Adrenal gland (tissue), 5 donors: ENCODE data around the gene CXCL9.

Source experiments
- POLR2A ChIP-seq, 2 donors: fragments of 450-650 bp; IDR thresholded peaks; one replicate each; pipeline ENCODE4 v1.6.1; 2017; ENCODE audit warnings: antibody characterized with exemption in 2 of 2, mild to moderate bottlenecking in 2 of 2, moderate library complexity in 1 of 2
- TF ChIP-seq, protein P1 (sequence below), 6 experiments: fragments of 450-650 bp in 4 of 6; fragments of 200-600 bp in 2 of 6; sonication (generic) in 1 of 6; IDR thresholded peaks; 1 replicate in 5 of 6; 2 replicates in 1 of 6; pipeline versions ENCODE4 v1.5.1 to v1.8.0; 2016 to 2021; ENCODE audit warnings: antibody characterized with exemption in 6 of 6, mild to moderate bottlenecking in 2 of 6, moderate library complexity in 1 of 6
- donor health status: DM: no; HTN: no; CAD: no.

- TF ChIP-seq, protein P1, sequence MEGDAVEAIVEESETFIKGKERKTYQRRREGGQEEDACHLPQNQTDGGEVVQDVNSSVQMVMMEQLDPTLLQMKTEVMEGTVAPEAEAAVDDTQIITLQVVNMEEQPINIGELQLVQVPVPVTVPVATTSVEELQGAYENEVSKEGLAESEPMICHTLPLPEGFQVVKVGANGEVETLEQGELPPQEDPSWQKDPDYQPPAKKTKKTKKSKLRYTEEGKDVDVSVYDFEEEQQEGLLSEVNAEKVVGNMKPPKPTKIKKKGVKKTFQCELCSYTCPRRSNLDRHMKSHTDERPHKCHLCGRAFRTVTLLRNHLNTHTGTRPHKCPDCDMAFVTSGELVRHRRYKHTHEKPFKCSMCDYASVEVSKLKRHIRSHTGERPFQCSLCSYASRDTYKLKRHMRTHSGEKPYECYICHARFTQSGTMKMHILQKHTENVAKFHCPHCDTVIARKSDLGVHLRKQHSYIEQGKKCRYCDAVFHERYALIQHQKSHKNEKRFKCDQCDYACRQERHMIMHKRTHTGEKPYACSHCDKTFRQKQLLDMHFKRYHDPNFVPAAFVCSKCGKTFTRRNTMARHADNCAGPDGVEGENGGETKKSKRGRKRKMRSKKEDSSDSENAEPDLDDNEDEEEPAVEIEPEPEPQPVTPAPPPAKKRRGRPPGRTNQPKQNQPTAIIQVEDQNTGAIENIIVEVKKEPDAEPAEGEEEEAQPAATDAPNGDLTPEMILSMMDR (IDR thresholded peaks at IDR 0.05) = no peak
- TF ChIP-seq POLR2A (IDR thresholded peaks at IDR 0.05) = no peak
Observed at GRCh38 chr4:76029300-76029699, 22.0 kb upstream of the CXCL9 start.
